ENCODE data around the gene CCDC183.
"Not testable (repeated sequence)": the region's sequence is repeated elsewhere in the genome, so short reads cannot be mapped to it uniquely, and the experiment has no call there.

Gene CCDC183

GRCh38 chr9:136826703-136827582 lies 30.8 kb downstream of the CCDC183 start:
- DNase-seq, result no peak

- DNase-seq, result no peak
Observed at GRCh38 chr9:136827794-136828473, 31.8 kb downstream of the CCDC183 start.

GRCh38 chr9:136828474-136829140 lies 32.5 kb downstream of the CCDC183 start:
- no peak for DNase-seq

GRCh38 chr9:136829412-136829811 lies 33.3 kb downstream of the CCDC183 start:
- no peak for DNase-seq

GRCh38 chr9:136829981-136830885 lies 34.1 kb downstream of the CCDC183 start:
- no peak for DNase-seq

GRCh38 chr9:136831002-136831719 lies 35.0 kb downstream of the CCDC183 start:
- no peak for DNase-seq

GRCh38 chr9:136831720-136832104 lies 35.6 kb downstream of the CCDC183 start:
- DNase-seq, result no peak

GRCh38 chr9:136832581-136832980 lies 36.4 kb downstream of the CCDC183 start:
- no peak for DNase-seq

- not testable (repeated sequence) for DNase-seq
Observed at GRCh38 chr9:136833381-136834048, 37.4 kb downstream of the CCDC183 start.

- DNase-seq, result no peak
Observed at GRCh38 chr9:136835162-136835931, 39.2 kb downstream of the CCDC183 start.

- peak; percentile 44 for DNase-seq
Observed at GRCh38 chr9:136835932-136836904, 40.1 kb downstream of the CCDC183 start.

GRCh38 chr9:136837146-136837855 lies 41.2 kb downstream of the CCDC183 start:
- no peak for DNase-seq

- not testable (repeated sequence) for DNase-seq
Observed at GRCh38 chr9:136837856-136838277, 41.7 kb downstream of the CCDC183 start.

- DNase-seq, result no peak
Observed at GRCh38 chr9:136838314-136839228, 42.4 kb downstream of the CCDC183 start.

- DNase-seq, result no peak
Observed at GRCh38 chr9:136839229-136840139, 43.3 kb downstream of the CCDC183 start.
